BE2C (cell line): ENCODE measurements around the gene TCF7L1.

Experiments
- DNase-seq: peaks from one replicate; pipeline ENCODE4 v3.0.0-alpha.2; 2020
- H3K27me3 ChIP-seq: fragments of 250-450 bp; sonication (Bioruptor Pico); 2 replicates; pipeline ENCODE4 v1.5.1; 2020; ENCODE audit warnings: mild to moderate bottlenecking
- H3K36me3 ChIP-seq: fragments of 250-450 bp; sonication (Bioruptor Pico); 2 replicates; pipeline ENCODE4 v1.5.1; 2020; ENCODE audit warnings: mild to moderate bottlenecking
- H3K4me1 ChIP-seq: fragments of 250-450 bp; sonication (Bioruptor Pico); 2 replicates; pipeline ENCODE4 v1.5.1; 2020
- H3K4me3 ChIP-seq: 2 replicates; pipeline ENCODE4 v1.5.1; 2011; ENCODE audit warnings: low read depth, low read length
- H3K9me3 ChIP-seq: fragments of 250-450 bp; sonication (Bioruptor Pico); 2 replicates; pipeline ENCODE4 v1.5.1; 2020
- CTCF ChIP-seq: IDR thresholded peaks from 2 replicates; pipeline ENCODE4 v1.5.1; 2012; ENCODE audit warnings: mild to moderate bottlenecking, low read depth, low read length

The TCF7L1 gene

GRCh38 chr2:85281553-85281952 lies 148.4 kb downstream of the TCF7L1 start:
- no peak overlapping the region for H3K4me3 ChIP-seq
- no peaks in the 10 kb centered on the region for H3K36me3 ChIP-seq
- no peak for DNase-seq
- H3K4me1 ChIP-seq = no peaks in the 10 kb centered on the region
- no peaks in the 10 kb centered on the region for H3K9me3 ChIP-seq
- no peaks in the 10 kb centered on the region for H3K27me3 ChIP-seq
- TF ChIP-seq CTCF = no peak

GRCh38 chr2:85282914-85283313 lies 149.7 kb downstream of the TCF7L1 start:
- Histone ChIP-seq H3K4me1 (no peaks in the 10 kb centered on the region), H3K36me3 (no peaks in the 10 kb centered on the region), H3K27me3 (no peaks in the 10 kb centered on the region), H3K4me3 (no peak overlapping the region), H3K9me3 (no peaks in the 10 kb centered on the region)
- TF ChIP-seq CTCF = no peak
- DNase-seq = no peak

- H3K9me3 ChIP-seq = no peaks in the 10 kb centered on the region
- H3K4me1 ChIP-seq = no peaks in the 10 kb centered on the region
- TF ChIP-seq CTCF = no peak
- no peaks in the 10 kb centered on the region for H3K27me3 ChIP-seq
- H3K36me3 ChIP-seq = no peaks in the 10 kb centered on the region
- DNase-seq = no peak
- no peak overlapping the region for H3K4me3 ChIP-seq
Measured at GRCh38 chr2:85283641-85284040, 150.4 kb downstream of the TCF7L1 start.

DNA sequence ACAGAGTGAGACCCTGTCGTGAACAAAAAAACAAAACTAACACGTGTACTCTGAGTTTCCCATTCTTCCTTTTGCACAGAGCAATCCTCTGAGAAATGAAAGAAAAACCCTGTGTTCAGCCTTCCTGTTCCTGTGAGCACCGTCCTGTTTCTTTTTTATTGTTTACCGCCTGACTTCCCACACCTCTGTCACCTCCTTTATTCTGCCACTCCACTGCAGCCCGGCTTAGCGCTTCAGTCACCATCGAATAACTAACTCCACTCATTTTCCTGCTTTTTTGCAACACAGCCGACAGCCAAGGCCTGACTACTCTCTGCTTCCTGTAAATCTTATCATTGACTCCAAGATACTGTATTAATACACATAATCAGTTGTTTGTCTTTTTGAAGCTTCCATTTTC lies 153.7 kb downstream of the TCF7L1 start:
- no peak overlapping the region for H3K4me3 ChIP-seq
- no peak for DNase-seq
- no peaks in the 10 kb centered on the region for H3K4me1 ChIP-seq
- no peaks in the 10 kb centered on the region for H3K27me3 ChIP-seq
- no peak for TF ChIP-seq CTCF
- no peaks in the 10 kb centered on the region for H3K36me3 ChIP-seq
- H3K9me3 ChIP-seq = no peaks in the 10 kb centered on the region

DNA sequence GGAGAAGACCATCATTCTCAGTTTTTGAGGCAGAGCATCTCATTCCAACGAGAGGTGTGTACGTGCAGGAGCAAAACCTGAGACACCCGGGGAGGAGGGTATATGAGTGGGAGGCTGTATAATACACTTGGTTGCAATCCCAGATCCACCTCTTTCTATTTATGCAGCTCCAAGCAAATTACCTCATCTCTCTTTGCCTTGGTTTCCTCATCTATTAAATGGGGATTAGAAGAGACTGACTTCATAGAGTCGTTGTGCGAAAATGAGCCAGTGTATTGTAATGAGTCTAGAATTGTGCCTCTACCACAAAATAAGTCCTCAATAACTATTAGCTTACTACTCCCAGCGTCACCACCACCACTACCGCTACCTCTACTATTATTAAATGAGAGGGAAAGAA lies 154.5 kb downstream of the TCF7L1 start:
- no peaks in the 10 kb centered on the region for H3K36me3 ChIP-seq
- H3K4me3 ChIP-seq = no peak overlapping the region
- H3K4me1 ChIP-seq = no peaks in the 10 kb centered on the region
- no peaks in the 10 kb centered on the region for H3K9me3 ChIP-seq
- DNase-seq = no peak
- TF ChIP-seq CTCF = no peak
- H3K27me3 ChIP-seq = no peaks in the 10 kb centered on the region

DNA sequence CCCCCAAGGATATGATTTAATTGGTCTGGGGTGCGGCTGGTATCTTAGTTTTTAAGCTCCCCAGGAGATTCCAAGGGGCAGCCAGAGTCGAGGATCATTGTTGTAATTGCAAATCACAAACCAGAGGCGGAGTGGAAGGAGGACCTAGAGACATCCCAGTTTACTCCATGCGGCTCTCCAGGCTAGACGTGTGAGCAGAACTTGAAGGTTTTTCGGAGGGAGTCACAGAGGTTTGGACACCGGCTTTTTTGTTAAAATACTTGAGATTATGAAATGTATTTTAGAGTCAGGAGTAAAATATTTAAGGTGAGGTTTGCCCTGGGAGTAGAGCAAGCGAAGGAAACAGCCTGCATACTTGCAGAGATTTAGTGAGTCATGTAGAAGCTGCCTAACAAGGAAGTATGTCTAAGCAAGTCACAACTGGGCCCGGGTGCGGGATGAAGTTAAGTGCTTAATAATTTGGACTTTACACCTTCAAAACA lies 155.1 kb downstream of the TCF7L1 start:
- H3K36me3 ChIP-seq = no peaks in the 10 kb centered on the region
- no peaks in the 10 kb centered on the region for H3K27me3 ChIP-seq
- H3K4me1 ChIP-seq = no peaks in the 10 kb centered on the region
- no peak for TF ChIP-seq CTCF
- no peak for DNase-seq
- no peak overlapping the region for H3K4me3 ChIP-seq
- no peaks in the 10 kb centered on the region for H3K9me3 ChIP-seq
